ENCODE data around the gene ENTPD6. TPM values are rescaled to one million over a fixed set of nuclear protein-coding genes. Genes with fewer than 3 reads are reported as not detected.

Gene ENTPD6
- total RNA-seq, 1 experiment from 2014 or later = 56.3 TPM

GRCh38 chr20:25219365-25219764 is 23.9 kb downstream of the ENTPD6 start:
- Mint-ChIP-seq H3K9me3 (ENCODE audit: low read depth, unreplicated experiment) (no peaks in the 10 kb centered on the region), H3K4me1 (ENCODE audit: low read depth, unreplicated experiment) (no peaks in the 10 kb centered on the region), H3K4me3 (ENCODE audit: low read depth, unreplicated experiment) (no peak overlapping the region), H3K27me3 (ENCODE audit: unreplicated experiment) (no peaks in the 10 kb centered on the region), H3K27ac (ENCODE audit: unreplicated experiment) (no peak overlapping the region), H3K36me3 (ENCODE audit: insufficient read depth, unreplicated experiment) (peaks cover 5% of the 10 kb centered on the region)
- intact Hi-C loops (cut with micrococcal nuclease; ENCODE audit: unreplicated experiment) = no loop called here
- no peak for TF ChIP-seq CTCF (IDR thresholded peaks at IDR 0.05; ENCODE audit: unreplicated experiment)
- CTCF ChIA-PET = no interaction called here
- no TSS peak for BruUV-seq (replicated peaks)
- DNase-seq = no peak

GRCh38 chr20:25220021-25220730 is 24.7 kb downstream of the ENTPD6 start:
- H3K4me3 Mint-ChIP-seq (ENCODE audit: low read depth, unreplicated experiment) = no peak overlapping the region
- peaks cover 5% of the 10 kb centered on the region for H3K36me3 Mint-ChIP-seq (ENCODE audit: insufficient read depth, unreplicated experiment)
- CTCF ChIA-PET = no interaction called here
- no peak for DNase-seq
- no peak for TF ChIP-seq CTCF (IDR thresholded peaks at IDR 0.05; ENCODE audit: unreplicated experiment)
- no peaks in the 10 kb centered on the region for H3K27me3 Mint-ChIP-seq (ENCODE audit: unreplicated experiment)
- H3K4me1 Mint-ChIP-seq (ENCODE audit: low read depth, unreplicated experiment) = no peaks in the 10 kb centered on the region
- intact Hi-C loops (cut with micrococcal nuclease; ENCODE audit: unreplicated experiment) = no loop called here
- BruUV-seq (replicated peaks) = no TSS peak
- no peaks in the 10 kb centered on the region for H3K9me3 Mint-ChIP-seq (ENCODE audit: low read depth, unreplicated experiment)
- H3K27ac Mint-ChIP-seq (ENCODE audit: unreplicated experiment) = no peak overlapping the region

- no peak for DNase-seq
- Mint-ChIP-seq H3K27me3 (ENCODE audit: unreplicated experiment) (no peaks in the 10 kb centered on the region), H3K9me3 (ENCODE audit: low read depth, unreplicated experiment) (no peaks in the 10 kb centered on the region), H3K36me3 (ENCODE audit: insufficient read depth, unreplicated experiment) (peaks cover 9% of the 10 kb centered on the region), H3K4me3 (ENCODE audit: low read depth, unreplicated experiment) (no peak overlapping the region), H3K27ac (ENCODE audit: unreplicated experiment) (no peak overlapping the region), H3K4me1 (ENCODE audit: low read depth, unreplicated experiment) (no peaks in the 10 kb centered on the region)
- no TSS peak for BruUV-seq (replicated peaks)
- CTCF ChIA-PET = no interaction called here
- intact Hi-C loops (cut with micrococcal nuclease; ENCODE audit: unreplicated experiment) = no loop called here
- TF ChIP-seq CTCF (IDR thresholded peaks at IDR 0.05; ENCODE audit: unreplicated experiment) = no peak
These were observed 25.5 kb downstream of the ENTPD6 start for GRCh38 chr20:25220810-25221591.

GRCh38 chr20:25221592-25222460 is 26.3 kb downstream of the ENTPD6 start:
- H3K9me3 Mint-ChIP-seq (ENCODE audit: low read depth, unreplicated experiment) = no peaks in the 10 kb centered on the region
- H3K4me1 Mint-ChIP-seq (ENCODE audit: low read depth, unreplicated experiment) = no peaks in the 10 kb centered on the region
- no peak overlapping the region for H3K4me3 Mint-ChIP-seq (ENCODE audit: low read depth, unreplicated experiment)
- CTCF ChIA-PET = no interaction called here
- no peaks in the 10 kb centered on the region for H3K27me3 Mint-ChIP-seq (ENCODE audit: unreplicated experiment)
- peaks cover 9% of the 10 kb centered on the region for H3K36me3 Mint-ChIP-seq (ENCODE audit: insufficient read depth, unreplicated experiment)
- BruUV-seq (replicated peaks) = no TSS peak
- H3K27ac Mint-ChIP-seq (ENCODE audit: unreplicated experiment) = no peak overlapping the region
- no peak for DNase-seq
- TF ChIP-seq CTCF (IDR thresholded peaks at IDR 0.05; ENCODE audit: unreplicated experiment) = no peak
- intact Hi-C loops (cut with micrococcal nuclease; ENCODE audit: unreplicated experiment) = no loop called here
